HG03439 (cell line): Measurements from ENCODE around the gene ITSN2.
"Not testable (repeated sequence)": the region's sequence is repeated elsewhere in the genome, so short reads cannot be mapped to it uniquely, and the experiment has no call there.

Experiments
- ATAC-seq: cut with Tn5 transposase; IDR thresholded peaks from one replicate; pipeline ENCODE4 v1.9.1; 2021; ENCODE audit warnings: mild to moderate bottlenecking, moderate library complexity; ENCODE audit not compliant: unreplicated experiment

ITSN2 gene

GRCh38 chr2:24222946-24223345, 137.4 kb downstream of the ITSN2 start:
- no peak for ATAC-seq

- no peak for ATAC-seq
Observed at GRCh38 chr2:24221343-24222050, 138.8 kb downstream of the ITSN2 start.

- ATAC-seq, result no peak
Observed at GRCh38 chr2:24220554-24221291, 139.6 kb downstream of the ITSN2 start.

- ATAC-seq, result peak; percentile 94
Observed at GRCh38 chr2:24214880-24215279, 145.5 kb downstream of the ITSN2 start.

GRCh38 chr2:24211408-24211807, 148.9 kb downstream of the ITSN2 start:
- ATAC-seq, result no peak

GRCh38 chr2:24210723-24211122, 149.6 kb downstream of the ITSN2 start:
- no peak for ATAC-seq

- ATAC-seq, result no peak
Observed at GRCh38 chr2:24210106-24210455, 150.3 kb downstream of the ITSN2 start.

- no peak for ATAC-seq
Observed at GRCh38 chr2:24209389-24210105, 150.8 kb downstream of the ITSN2 start.

GRCh38 chr2:24208490-24208889, 151.8 kb downstream of the ITSN2 start:
- ATAC-seq, result no peak

GRCh38 chr2:24207359-24207758, 153.0 kb downstream of the ITSN2 start:
- no peak for ATAC-seq

- no peak for ATAC-seq
Observed at GRCh38 chr2:24206714-24207113, 153.6 kb downstream of the ITSN2 start.

- no peak for ATAC-seq
Observed at GRCh38 chr2:24206242-24206641, 154.1 kb downstream of the ITSN2 start.

GRCh38 chr2:24205131-24205530, 155.2 kb downstream of the ITSN2 start:
- ATAC-seq, result no peak

GRCh38 chr2:24204505-24204904, 155.8 kb downstream of the ITSN2 start:
- no peak for ATAC-seq

- no peak for ATAC-seq
Observed at GRCh38 chr2:24203787-24204150, 156.6 kb downstream of the ITSN2 start.

GRCh38 chr2:24203029-24203786, 157.1 kb downstream of the ITSN2 start:
- no peak for ATAC-seq

GRCh38 chr2:24200799-24201198, 159.5 kb downstream of the ITSN2 start:
- no peak for ATAC-seq

- no peak for ATAC-seq
Observed at GRCh38 chr2:24199968-24200590, 160.3 kb downstream of the ITSN2 start.

- not testable (repeated sequence) for ATAC-seq
Observed at GRCh38 chr2:24197213-24197612, 163.1 kb downstream of the ITSN2 start.

- ATAC-seq, result no peak
Observed at GRCh38 chr2:24191848-24192247, 168.5 kb downstream of the ITSN2 start.

- ATAC-seq, result no peak
Observed at GRCh38 chr2:24191156-24191555, 169.2 kb downstream of the ITSN2 start.
